GM19452 (cell line): Measurements from ENCODE around the gene ZNF581.

Experiments used
- ATAC-seq: cut with Tn5 transposase; IDR thresholded peaks from one replicate; pipeline ENCODE4 v1.9.1; 2021; ENCODE audit not compliant: unreplicated experiment

The ZNF581 gene

GRCh38 chr19:55692681-55693081, 49.2 kb downstream of the ZNF581 start:
- ATAC-seq, result no peak

- no peak for ATAC-seq
Measured at GRCh38 chr19:55693336-55693974, 50.0 kb downstream of the ZNF581 start.

GRCh38 chr19:55694241-55694655, 50.8 kb downstream of the ZNF581 start:
- ATAC-seq, result no peak

- no peak for ATAC-seq
Measured at GRCh38 chr19:55694656-55695491, 51.4 kb downstream of the ZNF581 start.
